HG03469 (cell line): ENCODE data around the gene IGLL5.

Experiments
- ATAC-seq: cut with Tn5 transposase; IDR thresholded peaks from one replicate; pipeline ENCODE4 v1.9.1; 2021; ENCODE audit warnings: mild to moderate bottlenecking, moderate library complexity, moderate number of reproducible peaks; ENCODE audit not compliant: unreplicated experiment

IGLL5 gene

DNA sequence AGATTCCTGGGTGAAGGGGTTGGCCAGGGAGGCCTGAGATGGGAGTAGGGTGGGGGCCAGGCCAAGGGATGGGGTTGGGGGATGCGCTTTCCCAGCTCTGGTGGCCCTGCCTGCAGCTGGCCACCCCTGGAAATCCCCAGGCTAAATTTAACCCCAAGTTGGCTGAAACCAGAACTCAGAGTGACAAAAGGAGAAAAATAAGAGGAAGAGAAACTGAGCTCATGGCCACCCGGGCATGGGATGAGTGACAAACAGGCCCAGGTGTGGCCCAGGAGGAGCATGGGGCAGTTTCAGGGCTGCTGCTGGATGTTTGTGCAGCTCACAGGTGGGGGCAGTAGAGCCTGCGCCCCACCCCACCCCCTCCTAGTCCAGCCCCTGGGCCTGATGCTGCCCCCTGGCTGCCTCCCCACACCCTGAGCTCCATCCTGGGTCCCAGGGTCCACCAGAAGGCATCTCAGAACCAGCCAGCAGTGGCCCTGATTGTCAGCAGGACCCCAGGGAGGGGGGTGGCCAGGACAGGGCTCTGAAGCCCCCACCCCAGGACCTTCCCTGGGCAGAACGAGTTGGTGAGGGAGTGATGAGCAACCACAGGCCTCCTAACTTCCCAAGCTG, 48.0 kb downstream of the IGLL5 start:
- peak; percentile 71 for ATAC-seq

- no peak for ATAC-seq
Observed at GRCh38 chr22:22936180-22936914, 48.7 kb downstream of the IGLL5 start.

DNA sequence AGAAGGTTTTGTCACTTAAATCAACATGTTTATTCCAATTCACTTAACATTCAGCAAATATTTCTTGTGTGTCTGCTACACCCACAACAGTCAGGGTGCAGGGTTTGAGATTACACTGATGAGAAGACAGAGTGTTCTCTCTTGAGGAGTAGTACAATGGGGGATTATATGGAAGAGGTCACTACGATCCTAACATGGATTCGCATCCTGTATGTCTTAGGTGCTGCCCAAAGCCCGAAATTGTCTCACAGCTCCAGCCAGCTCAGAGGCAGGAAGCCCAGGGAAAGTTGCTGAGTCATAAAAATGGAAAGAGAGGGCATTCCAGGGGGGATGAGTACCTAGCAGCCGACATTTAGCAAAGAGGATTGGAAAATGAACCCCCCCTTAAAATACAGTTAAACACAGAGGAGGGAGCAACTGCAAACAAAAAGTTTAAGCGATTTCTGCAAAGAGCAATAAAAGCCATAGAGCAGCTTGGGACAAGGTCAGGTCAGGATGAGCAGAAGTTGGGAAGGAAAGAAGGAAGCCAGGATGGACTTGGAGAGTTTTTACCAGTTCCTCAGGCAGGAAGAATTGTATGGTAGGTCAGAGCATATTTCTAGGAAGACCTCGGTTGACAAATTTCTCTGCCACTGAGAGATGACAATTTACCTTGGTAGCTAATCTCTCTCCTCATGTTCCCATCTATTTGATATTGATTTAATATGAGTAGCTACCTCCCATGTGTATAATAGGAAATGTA, 49.5 kb downstream of the IGLL5 start:
- ATAC-seq: no peak

DNA sequence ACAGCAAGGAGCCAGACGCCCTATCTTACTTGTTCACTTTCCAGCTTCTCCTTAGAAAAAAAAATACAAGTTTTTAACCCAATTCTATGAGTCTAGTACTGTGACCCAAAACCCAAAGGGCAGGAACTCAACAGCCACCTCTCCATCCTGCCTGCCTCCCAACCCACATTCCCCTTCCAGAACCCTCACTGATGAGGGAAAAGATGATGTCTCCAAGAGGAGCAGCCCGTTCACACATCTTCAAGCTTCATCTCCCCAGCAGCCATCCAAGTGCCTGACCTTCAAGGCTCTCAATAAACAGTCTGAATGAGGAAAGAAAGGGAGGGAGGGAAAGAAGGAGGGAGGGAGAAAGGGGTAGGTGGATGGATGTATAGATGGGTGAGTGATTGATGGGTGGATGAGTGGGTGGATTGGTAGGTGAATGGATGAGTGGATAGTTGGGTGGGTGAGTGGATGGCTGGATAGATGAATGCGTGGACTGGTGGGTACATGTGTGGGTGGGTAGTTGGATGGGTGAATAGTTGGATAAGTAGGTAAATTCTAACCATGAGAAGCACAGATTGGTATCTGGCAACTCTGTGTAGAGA, 50.4 kb downstream of the IGLL5 start:
- ATAC-seq: no peak

DNA sequence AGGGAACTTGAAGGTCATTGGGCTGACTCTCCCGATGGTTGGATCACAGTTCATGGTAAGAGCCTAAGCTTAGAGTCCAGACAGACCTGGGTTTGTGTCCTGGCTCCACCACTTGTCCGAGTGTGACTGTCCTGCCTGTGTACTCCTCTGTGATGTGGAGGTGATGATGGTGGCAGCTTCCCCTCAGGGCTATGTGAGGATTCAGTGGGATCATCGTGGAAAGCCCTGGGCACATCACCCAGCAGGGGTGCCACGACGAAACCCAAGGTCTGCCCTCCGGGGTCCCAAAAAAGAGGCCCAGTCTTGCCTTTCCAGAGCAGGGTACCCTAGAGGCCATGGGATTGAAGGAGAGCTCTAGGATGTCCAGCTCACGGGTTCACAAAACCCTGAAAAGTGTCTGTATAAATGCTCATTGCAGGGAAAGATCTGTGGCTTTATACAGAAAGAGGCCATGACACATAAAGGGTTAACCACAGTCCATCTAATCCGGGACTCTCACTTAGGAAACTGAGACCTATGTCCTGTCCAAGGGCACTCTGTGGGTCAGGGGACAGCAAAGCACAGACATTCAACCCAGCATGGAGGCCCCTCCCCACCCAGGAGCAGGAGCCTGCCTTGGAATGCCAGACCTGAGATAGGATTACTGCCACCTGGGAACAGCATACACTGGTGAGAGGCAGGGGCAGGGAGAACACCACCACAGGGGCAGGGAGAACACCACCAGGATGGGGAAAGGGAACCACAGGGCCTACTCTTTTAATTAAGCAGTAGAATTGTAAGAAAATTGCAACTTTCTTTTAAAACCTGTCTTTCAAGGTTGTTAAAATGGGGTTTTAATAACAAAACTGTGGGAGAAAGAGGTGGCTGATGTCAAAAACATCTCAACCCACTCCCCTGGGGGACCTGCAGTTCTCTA, 51.3 kb downstream of the IGLL5 start:
- no peak for ATAC-seq

DNA sequence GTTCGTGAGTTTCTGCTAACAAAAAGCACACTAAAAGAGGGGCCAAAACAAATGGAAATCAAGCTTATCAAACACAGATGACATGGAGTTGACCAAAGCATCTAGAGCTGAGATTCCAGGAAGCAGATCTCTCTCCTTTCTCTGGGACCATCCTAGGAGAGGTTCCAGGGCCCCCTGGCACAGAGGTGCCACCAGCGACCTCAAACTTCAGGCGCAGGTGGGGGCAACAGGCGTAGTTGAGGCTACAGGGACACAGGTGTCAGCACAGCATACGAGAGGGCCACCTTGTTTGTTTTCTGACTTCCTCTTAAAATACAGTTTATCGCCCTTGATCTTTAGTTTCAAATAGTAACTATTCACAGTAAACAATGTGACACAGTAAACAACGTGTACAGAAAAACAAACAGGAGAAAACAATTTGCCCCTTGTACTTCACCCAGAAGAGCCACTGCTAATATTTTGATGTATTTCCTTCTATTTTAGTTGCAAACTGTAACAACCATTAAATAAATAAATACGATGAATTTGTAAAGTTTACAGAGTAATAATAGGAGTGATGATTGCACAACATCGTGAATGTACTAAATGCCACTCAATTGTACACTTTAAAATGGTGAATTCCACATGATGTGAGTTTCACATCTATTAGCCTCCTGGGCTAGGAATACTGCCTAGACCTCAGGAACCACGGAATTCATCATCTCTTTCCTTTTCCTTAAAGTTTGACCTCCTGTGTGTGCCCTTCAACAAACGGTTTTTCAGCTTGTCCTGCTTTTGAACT, 52.2 kb downstream of the IGLL5 start:
- no peak for ATAC-seq

DNA sequence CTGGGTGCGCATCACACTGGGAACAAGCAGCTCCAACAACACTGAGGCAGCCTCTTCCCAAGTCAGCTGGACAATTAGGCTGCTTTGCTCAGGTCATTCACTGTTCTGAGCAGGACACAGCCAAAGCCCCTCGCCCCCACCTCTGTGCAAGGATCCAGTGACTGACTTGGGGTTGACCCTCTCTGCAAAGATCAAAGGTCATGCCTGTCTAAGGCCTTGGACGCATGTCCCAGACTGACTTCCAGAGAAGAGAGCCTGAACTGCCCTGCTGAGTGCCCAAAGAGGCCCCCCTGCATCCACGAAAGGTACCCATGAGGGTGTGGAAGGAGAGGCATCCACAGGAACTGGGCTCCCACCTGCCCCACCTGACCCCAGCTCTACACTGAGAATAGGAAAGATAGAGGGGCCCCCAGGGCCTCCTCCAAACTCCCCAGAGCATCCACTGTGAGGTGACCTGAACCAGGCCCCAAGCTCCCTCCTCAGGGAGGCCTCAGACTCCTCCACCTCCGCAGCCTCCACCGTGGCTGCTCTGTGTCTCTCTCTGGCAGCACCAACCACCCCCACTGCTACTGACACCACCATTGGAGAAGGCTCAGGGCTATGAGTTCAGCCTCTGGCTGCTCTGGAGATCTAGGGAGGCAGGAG, 53.5 kb downstream of the IGLL5 start:
- ATAC-seq: no peak

- no peak for ATAC-seq
Observed at GRCh38 chr22:22941831-22942510, 54.4 kb downstream of the IGLL5 start.

DNA sequence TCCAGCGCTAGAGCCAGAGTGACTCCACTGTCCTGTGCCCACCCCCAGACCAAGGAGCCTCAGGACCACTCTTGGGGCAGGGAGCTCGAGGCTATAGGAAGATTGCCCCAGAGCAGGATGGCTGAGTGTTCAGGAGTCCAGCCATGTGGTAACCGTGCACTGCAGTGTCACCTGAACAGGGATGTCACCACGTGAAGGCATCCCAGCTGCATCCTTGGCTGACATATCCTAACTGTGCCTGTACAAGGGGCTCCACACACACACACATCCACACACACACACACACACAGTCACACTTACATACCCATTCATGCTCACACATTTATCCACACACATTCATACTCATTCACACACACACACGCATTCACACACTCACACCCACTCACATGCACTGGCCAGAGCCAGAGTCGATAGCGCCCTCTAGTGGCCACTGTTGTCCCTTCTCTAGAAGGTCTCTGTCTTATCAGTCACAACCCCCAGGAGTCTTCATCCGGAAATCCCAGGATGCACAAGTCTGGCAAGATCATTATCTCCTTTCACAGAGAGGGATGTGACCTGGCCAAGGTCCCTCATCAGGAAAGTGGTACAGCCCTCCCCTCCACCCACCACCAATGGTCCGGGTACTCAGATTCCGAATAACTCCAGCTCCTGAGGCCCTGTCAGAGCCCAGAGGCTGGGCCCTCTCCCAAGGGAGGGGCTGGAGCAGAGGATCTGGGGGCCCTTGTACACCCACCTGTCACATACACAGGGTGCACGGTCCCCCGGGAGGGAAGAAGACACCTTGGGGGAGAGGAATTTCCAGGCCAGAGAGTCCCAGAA, 55.1 kb downstream of the IGLL5 start:
- no peak for ATAC-seq

- no peak for ATAC-seq
Observed at GRCh38 chr22:22943521-22944267, 56.1 kb downstream of the IGLL5 start.

DNA sequence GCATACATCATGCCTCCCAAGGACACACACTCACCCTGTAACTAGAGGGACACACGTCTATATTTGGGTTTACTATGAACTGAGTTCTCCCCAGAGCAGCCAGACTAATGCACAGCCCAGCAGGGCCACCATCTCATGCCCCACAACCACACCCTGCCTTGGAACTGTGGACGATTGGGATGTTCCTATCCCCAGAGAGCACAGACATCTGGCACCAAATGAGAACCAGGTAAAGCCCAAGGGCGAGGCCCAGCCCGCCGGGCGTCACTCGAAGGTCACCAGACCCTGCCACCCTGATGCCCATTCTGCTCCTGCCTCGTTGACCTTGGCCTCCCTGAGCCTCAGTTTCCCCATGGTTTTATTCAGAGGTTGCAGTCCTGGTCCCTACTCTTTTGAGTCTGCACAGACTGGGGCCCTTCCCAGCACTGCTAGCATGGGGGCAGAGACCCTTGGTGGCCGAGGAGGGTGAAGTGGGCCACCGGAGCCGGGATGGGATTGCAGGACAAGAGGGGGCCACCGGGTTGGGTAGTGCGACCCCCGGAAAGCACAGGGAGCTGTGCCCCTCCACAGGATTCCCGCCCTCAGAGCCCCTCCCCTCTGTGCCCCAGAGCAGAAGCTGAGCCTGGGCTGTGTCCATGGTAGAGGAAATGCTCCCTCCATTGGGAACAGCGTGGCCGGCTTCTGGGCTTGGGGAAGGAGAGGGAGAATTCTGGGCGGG, 56.8 kb downstream of the IGLL5 start:
- no peak for ATAC-seq

DNA sequence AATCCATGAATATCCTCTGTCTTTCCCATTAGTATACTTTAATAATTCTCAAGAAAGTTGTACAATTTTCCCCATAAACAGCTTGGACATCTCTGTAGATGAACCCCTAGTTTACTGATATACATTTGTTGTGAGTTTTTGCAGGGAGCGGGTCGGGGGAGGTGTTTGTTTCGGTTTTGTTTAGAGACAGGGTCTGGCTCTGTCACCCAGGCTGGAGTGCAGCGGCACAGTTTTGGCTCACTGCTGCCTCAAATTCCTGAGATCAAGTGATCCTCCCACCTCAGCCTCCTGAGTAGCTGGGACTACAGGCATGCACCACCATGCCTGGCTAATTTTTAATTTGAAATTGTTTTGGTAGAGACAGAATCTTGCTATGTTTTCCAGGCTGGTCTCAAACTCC, 57.6 kb downstream of the IGLL5 start:
- ATAC-seq: no peak
